ENCODE measurements around the gene SNTB2.
"Not testable (repeated sequence)": the region's sequence is repeated elsewhere in the genome, so short reads cannot be mapped to it uniquely, and the experiment has no call there.

The SNTB2 gene

GRCh38 chr16:69239851-69240250, 52.9 kb downstream of the SNTB2 start:
- no peak for DNase-seq

- no peak for DNase-seq
These were observed 53.4 kb downstream of the SNTB2 start for GRCh38 chr16:69240331-69240730.

- DNase-seq: no peak
These were observed 55.0 kb downstream of the SNTB2 start for GRCh38 chr16:69241926-69242325.

GRCh38 chr16:69243479-69243878, 56.5 kb downstream of the SNTB2 start:
- DNase-seq: no peak

GRCh38 chr16:69244336-69244735, 57.4 kb downstream of the SNTB2 start:
- DNase-seq: no peak

- no peak for DNase-seq
These were observed 63.1 kb downstream of the SNTB2 start for GRCh38 chr16:69250081-69250480.

GRCh38 chr16:69253870-69254341, 66.9 kb downstream of the SNTB2 start:
- no peak for DNase-seq

- not testable (repeated sequence) for DNase-seq
These were observed 72.4 kb downstream of the SNTB2 start for GRCh38 chr16:69259428-69259764.

GRCh38 chr16:69260019-69260418, 73.1 kb downstream of the SNTB2 start:
- DNase-seq: no peak

GRCh38 chr16:69260506-69260905, 73.5 kb downstream of the SNTB2 start:
- no peak for DNase-seq

GRCh38 chr16:69266334-69267063, 79.5 kb downstream of the SNTB2 start:
- DNase-seq: no peak

GRCh38 chr16:69267633-69268032, 80.7 kb downstream of the SNTB2 start:
- no peak for DNase-seq

GRCh38 chr16:69270395-69270794, 83.4 kb downstream of the SNTB2 start:
- no peak for DNase-seq

GRCh38 chr16:69270831-69271230, 83.9 kb downstream of the SNTB2 start:
- DNase-seq: no peak

GRCh38 chr16:69273009-69273408, 86.0 kb downstream of the SNTB2 start:
- DNase-seq: no peak

- DNase-seq: no peak
These were observed 87.8 kb downstream of the SNTB2 start for GRCh38 chr16:69274699-69275235.

- no peak for DNase-seq
These were observed 89.5 kb downstream of the SNTB2 start for GRCh38 chr16:69276148-69277115.

- no peak for DNase-seq
These were observed 90.4 kb downstream of the SNTB2 start for GRCh38 chr16:69277413-69277812.

GRCh38 chr16:69283851-69284250, 96.9 kb downstream of the SNTB2 start:
- DNase-seq: no peak

- no peak for DNase-seq
These were observed 98.3 kb downstream of the SNTB2 start for GRCh38 chr16:69285240-69285639.

- peak in 1 of 2 experiments; percentile 6 for DNase-seq
These were observed 100.2 kb downstream of the SNTB2 start for GRCh38 chr16:69286941-69287713.

GRCh38 chr16:69291657-69292056, 104.7 kb downstream of the SNTB2 start:
- not testable (repeated sequence) for DNase-seq

GRCh38 chr16:69293401-69293800, 106.4 kb downstream of the SNTB2 start:
- DNase-seq: no peak

Measured in cerebellar nuclear complex (tissue), 1 donor.